ENCODE results near the gene ACVR1. TPM values are rescaled to one million over a fixed set of nuclear protein-coding genes. Genes with fewer than 3 reads are reported as not detected.

ACVR1 gene
- total RNA-seq, 1 experiment from 2014 or later, result 17.1 TPM

- TF ChIP-seq CTCF (conservative IDR thresholded peaks at IDR 0.05; ENCODE audit: low read depth, low read length) (peak; percentile 27; the same call in 1 of the 2 replicates), EZH2 (IDR thresholded peaks at IDR 0.05; ENCODE audit: borderline replicate concordance, low read depth, low read length, poor library complexity, severe bottlenecking) (no peak)
- ChIA-PET POLR2A (ENCODE audit: low non-redundant PET) (no interaction called here), CTCF (no interaction called here)
- BruUV-seq (replicated peaks), result no TSS peak
- Histone ChIP-seq H3K27me3 (replicated peaks; ENCODE audit: insufficient read depth, low read depth, low read length, poor library complexity) (no peaks in the 10 kb centered on the region), H3K9me3 (ENCODE audit: low read depth, low read length, poor library complexity, severe bottlenecking) (no peaks in the 10 kb centered on the region), H3K36me3 (ENCODE audit: insufficient read depth, low read length, poor library complexity, severe bottlenecking) (no peaks in the 10 kb centered on the region), H3K4me1 (ENCODE audit: insufficient read depth, low read length, poor library complexity, severe bottlenecking) (no peaks in the 10 kb centered on the region), H3K4me3 (ENCODE audit: low read depth, low read length, poor library complexity, severe bottlenecking) (no peak overlapping the region), H3K27ac (ENCODE audit: low read depth, low read length, poor library complexity, severe bottlenecking) (no peak overlapping the region)
- DNase-seq (ENCODE audit: low spot score), result no peak
- intact Hi-C loops (cut with micrococcal nuclease; ENCODE audit: unreplicated experiment), result no loop called here
These were observed 83.0 kb downstream of the ACVR1 start for GRCh38 chr2:157793053-157793612.

GRCh38 chr2:157792335-157793052 is 83.6 kb downstream of the ACVR1 start:
- TF ChIP-seq EZH2 (IDR thresholded peaks at IDR 0.05; ENCODE audit: borderline replicate concordance, low read depth, low read length, poor library complexity, severe bottlenecking) (no peak), CTCF (conservative IDR thresholded peaks at IDR 0.05; ENCODE audit: low read depth, low read length) (no peak)
- BruUV-seq (replicated peaks), result no TSS peak
- no peaks in the 10 kb centered on the region for H3K36me3 ChIP-seq (ENCODE audit: insufficient read depth, low read length, poor library complexity, severe bottlenecking)
- no peaks in the 10 kb centered on the region for H3K9me3 ChIP-seq (ENCODE audit: low read depth, low read length, poor library complexity, severe bottlenecking)
- ChIA-PET CTCF (no interaction called here), POLR2A (ENCODE audit: low non-redundant PET) (no interaction called here)
- H3K4me1 ChIP-seq (ENCODE audit: insufficient read depth, low read length, poor library complexity, severe bottlenecking), result peaks cover under 1% of the 10 kb centered on the region
- H3K27ac ChIP-seq (ENCODE audit: low read depth, low read length, poor library complexity, severe bottlenecking), result no peak overlapping the region
- no peak for DNase-seq (ENCODE audit: low spot score)
- intact Hi-C loops (cut with micrococcal nuclease; ENCODE audit: unreplicated experiment), result no loop called here
- H3K27me3 ChIP-seq (replicated peaks; ENCODE audit: insufficient read depth, low read depth, low read length, poor library complexity), result no peaks in the 10 kb centered on the region
- no peak overlapping the region for H3K4me3 ChIP-seq (ENCODE audit: low read depth, low read length, poor library complexity, severe bottlenecking)

- ChIA-PET CTCF (no interaction called here), POLR2A (ENCODE audit: low non-redundant PET) (no interaction called here)
- Histone ChIP-seq H3K9me3 (ENCODE audit: low read depth, low read length, poor library complexity, severe bottlenecking) (no peaks in the 10 kb centered on the region), H3K27ac (ENCODE audit: low read depth, low read length, poor library complexity, severe bottlenecking) (no peak overlapping the region), H3K27me3 (replicated peaks; ENCODE audit: insufficient read depth, low read depth, low read length, poor library complexity) (no peaks in the 10 kb centered on the region), H3K36me3 (ENCODE audit: insufficient read depth, low read length, poor library complexity, severe bottlenecking) (no peaks in the 10 kb centered on the region), H3K4me3 (ENCODE audit: low read depth, low read length, poor library complexity, severe bottlenecking) (no peak overlapping the region), H3K4me1 (ENCODE audit: insufficient read depth, low read length, poor library complexity, severe bottlenecking) (peaks cover 16% of the 10 kb centered on the region)
- no TSS peak for BruUV-seq (replicated peaks)
- DNase-seq (ENCODE audit: low spot score), result no peak
- intact Hi-C loops (cut with micrococcal nuclease; ENCODE audit: unreplicated experiment), result no loop called here
- TF ChIP-seq EZH2 (IDR thresholded peaks at IDR 0.05; ENCODE audit: borderline replicate concordance, low read depth, low read length, poor library complexity, severe bottlenecking) (no peak), CTCF (conservative IDR thresholded peaks at IDR 0.05; ENCODE audit: low read depth, low read length) (no peak)
These were observed 85.3 kb downstream of the ACVR1 start for GRCh38 chr2:157790780-157791179.
